NT2/D1 (cell line): ENCODE measurements around the gene DOCK3.
"Not testable (repeated sequence)": the region's sequence is repeated elsewhere in the genome, so short reads cannot be mapped to it uniquely, and the experiment has no call there.

ENCODE experiments used
- DNase-seq: peaks from one replicate; pipeline ENCODE4 v3.0.0-alpha.2; 2011; ENCODE audit warnings: low read depth, low spot score
- H3K27me3 ChIP-seq: 2 replicates; pipeline ENCODE4 v1.6.0; 2011; ENCODE audit warnings: mild to moderate bottlenecking; ENCODE audit not compliant: insufficient read length, insufficient read depth
- H3K36me3 ChIP-seq: 2 replicates; pipeline ENCODE4 v1.6.1; 2011; ENCODE audit warnings: mild to moderate bottlenecking, low read length, mixed read lengths; ENCODE audit not compliant: insufficient read depth, insufficient read length
- H3K4me1 ChIP-seq: 2 replicates; pipeline ENCODE4 v1.5.1; 2011; ENCODE audit not compliant: insufficient read depth, insufficient read length
- H3K4me3 ChIP-seq: 2 replicates; pipeline ENCODE4 v1.5.1; 2011; ENCODE audit warnings: low read depth; ENCODE audit not compliant: insufficient read length
- H3K9ac ChIP-seq: 2 replicates; pipeline ENCODE4 v1.6.0; 2011; ENCODE audit warnings: low read depth; ENCODE audit not compliant: insufficient read length
- H3K9me3 ChIP-seq: 2 replicates; pipeline ENCODE4 v1.5.1; 2011; ENCODE audit warnings: mild to moderate bottlenecking, low read length; ENCODE audit not compliant: insufficient read depth
- SUZ12 ChIP-seq: IDR thresholded peaks from 2 replicates; pipeline ENCODE4 v1.6.1; 2011; ENCODE audit not compliant: insufficient read length, insufficient read depth; ENCODE audit errors: extremely low read depth
- YY1 ChIP-seq: IDR thresholded peaks from 2 replicates; pipeline ENCODE4 v1.6.1; 2011; ENCODE audit not compliant: insufficient read length, insufficient read depth
- ZNF274 ChIP-seq: IDR thresholded peaks from 2 replicates; pipeline ENCODE4 v1.6.1; 2011; ENCODE audit warnings: mild to moderate bottlenecking, low read depth, low read length

Gene DOCK3

GRCh38 chr3:50936389-50936788 is 261.7 kb downstream of the DOCK3 start:
- Histone ChIP-seq H3K4me1 (no peaks in the 10 kb centered on the region), H3K27me3 (no peaks in the 10 kb centered on the region), H3K9ac (no peak overlapping the region), H3K4me3 (no peak overlapping the region), H3K36me3 (no peaks in the 10 kb centered on the region), H3K9me3 (peaks cover 26% of the 10 kb centered on the region)
- TF ChIP-seq SUZ12 (no peak), ZNF274 (no peak), YY1 (no peak)
- DNase-seq: no peak

DNA sequence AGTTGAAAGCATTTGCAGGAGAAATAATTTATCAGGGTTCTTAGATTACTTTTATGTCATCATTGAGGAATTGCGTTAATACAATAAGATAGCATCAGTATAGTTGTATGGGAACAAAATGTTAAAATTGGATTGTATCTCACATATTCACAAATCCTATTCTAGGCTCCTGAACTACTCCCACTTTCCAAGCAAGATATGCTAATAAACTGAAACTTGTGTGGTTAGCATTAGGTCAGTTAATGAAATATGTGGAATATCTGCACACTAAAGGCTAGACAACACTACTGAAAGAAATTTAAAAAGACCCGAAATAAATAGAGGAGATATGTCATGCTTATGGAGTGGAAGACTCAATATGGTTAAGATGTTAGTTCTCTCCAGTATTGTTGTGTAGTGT is 272.7 kb downstream of the DOCK3 start:
- Histone ChIP-seq H3K4me1 (no peaks in the 10 kb centered on the region), H3K4me3 (no peak overlapping the region), H3K27me3 (no peaks in the 10 kb centered on the region), H3K9ac (no peak overlapping the region), H3K9me3 (peaks cover 7% of the 10 kb centered on the region; the same call in 1 of the 2 replicates), H3K36me3 (no peaks in the 10 kb centered on the region)
- no peak for DNase-seq
- TF ChIP-seq SUZ12 (no peak), YY1 (no peak), ZNF274 (no peak)

GRCh38 chr3:50950591-50950990 is 275.9 kb downstream of the DOCK3 start:
- Histone ChIP-seq H3K27me3 (no peaks in the 10 kb centered on the region), H3K4me3 (no peak overlapping the region), H3K9ac (no peak overlapping the region), H3K4me1 (no peaks in the 10 kb centered on the region), H3K9me3 (peaks cover 7% of the 10 kb centered on the region; the same call in 1 of the 2 replicates), H3K36me3 (no peaks in the 10 kb centered on the region)
- no peak for DNase-seq
- TF ChIP-seq YY1 (no peak), ZNF274 (no peak), SUZ12 (no peak)

- no peak for DNase-seq
- H3K36me3 ChIP-seq: no peaks in the 10 kb centered on the region
- TF ChIP-seq YY1 (no peak), SUZ12 (no peak), ZNF274 (no peak)
- no peaks in the 10 kb centered on the region for H3K4me1 ChIP-seq
- no peak overlapping the region for H3K9ac ChIP-seq
- no peaks in the 10 kb centered on the region for H3K27me3 ChIP-seq
- no peak overlapping the region for H3K4me3 ChIP-seq
- peaks cover 4% of the 10 kb centered on the region; the same call in 1 of the 2 replicates for H3K9me3 ChIP-seq
Measured at GRCh38 chr3:50953825-50954414, 279.2 kb downstream of the DOCK3 start.

GRCh38 chr3:50961386-50961785 is 286.7 kb downstream of the DOCK3 start:
- no peak for DNase-seq
- H3K36me3 ChIP-seq: no peaks in the 10 kb centered on the region

GRCh38 chr3:50971487-50971924 is 296.8 kb downstream of the DOCK3 start:
- peak; percentile 44 for DNase-seq
- Histone ChIP-seq H3K27me3 (no peaks in the 10 kb centered on the region), H3K36me3 (no peaks in the 10 kb centered on the region), H3K4me3 (no peak overlapping the region), H3K9ac (no peak overlapping the region), H3K4me1 (no peaks in the 10 kb centered on the region), H3K9me3 (peaks cover 7% of the 10 kb centered on the region; the same call in 1 of the 2 replicates)
- TF ChIP-seq SUZ12: no peak
- no peak for TF ChIP-seq ZNF274
- no peak for TF ChIP-seq YY1

More at GRCh38 chr3:50961386-50961785, 286.7 kb downstream of the DOCK3 start:
- Histone ChIP-seq H3K27me3 (no peaks in the 10 kb centered on the region), H3K4me3 (no peak overlapping the region), H3K9ac (no peak overlapping the region), H3K4me1 (no peaks in the 10 kb centered on the region), H3K9me3 (no peaks in the 10 kb centered on the region)
- TF ChIP-seq ZNF274 (no peak), SUZ12 (no peak), YY1 (no peak)

GRCh38 chr3:50972029-50972428 is 297.3 kb downstream of the DOCK3 start:
- DNase-seq: no peak
- Histone ChIP-seq H3K36me3 (no peaks in the 10 kb centered on the region), H3K9me3 (peaks cover 7% of the 10 kb centered on the region; the same call in 1 of the 2 replicates), H3K4me3 (no peak overlapping the region), H3K4me1 (no peaks in the 10 kb centered on the region), H3K27me3 (no peaks in the 10 kb centered on the region), H3K9ac (no peak overlapping the region)
- no peak for TF ChIP-seq SUZ12
- TF ChIP-seq ZNF274: no peak
- TF ChIP-seq YY1: no peak

DNA sequence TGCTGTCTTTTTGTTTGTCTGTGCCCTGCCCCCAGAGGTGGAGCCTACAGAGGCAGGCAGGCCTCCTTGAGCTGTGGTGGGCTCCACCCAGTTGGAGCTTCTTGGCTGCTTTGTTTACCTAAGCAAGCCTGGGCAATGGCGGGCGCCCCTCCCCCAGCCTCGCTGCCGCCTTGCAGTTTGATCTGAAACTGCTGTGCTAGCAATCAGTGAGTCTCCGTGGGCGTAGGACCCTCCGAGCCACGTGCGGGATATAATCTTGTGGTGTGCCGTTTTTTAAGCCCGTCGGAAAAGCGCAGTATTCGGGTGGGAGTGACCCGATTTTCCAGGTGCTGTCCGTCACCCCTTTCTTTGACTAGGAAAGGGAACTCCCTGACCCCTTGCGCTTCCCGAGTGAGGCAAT is 303.9 kb downstream of the DOCK3 start:
- H3K27me3 ChIP-seq, H3K4me1 ChIP-seq, DNase-seq, H3K36me3 ChIP-seq: not testable (repeated sequence)
- Histone ChIP-seq H3K9me3 (peaks cover 27% of the 10 kb centered on the region; the same call in 1 of the 2 replicates), H3K4me3 (peak overlapping the region; percentile 28), H3K9ac (peak overlapping the region; percentile 56)
